Adrenal gland (tissue), 5 donors: Measurements from ENCODE around the gene KAZN.

Experiments used
- POLR2A ChIP-seq, 2 donors: fragments of 450-650 bp; IDR thresholded peaks; one replicate each; pipeline ENCODE4 v1.6.1; 2017; ENCODE audit warnings: antibody characterized with exemption in 2 of 2, mild to moderate bottlenecking in 2 of 2, moderate library complexity in 1 of 2
- TF ChIP-seq, protein P1 (sequence below), 6 experiments: fragments of 450-650 bp in 4 of 6; fragments of 200-600 bp in 2 of 6; sonication (generic) in 1 of 6; IDR thresholded peaks; 1 replicate in 5 of 6; 2 replicates in 1 of 6; pipeline versions ENCODE4 v1.5.1 to v1.8.0; 2016 to 2021; ENCODE audit warnings: antibody characterized with exemption in 6 of 6, mild to moderate bottlenecking in 2 of 6, moderate library complexity in 1 of 6
- donor health status: DM: no; HTN: no; CAD: no.

DNA sequence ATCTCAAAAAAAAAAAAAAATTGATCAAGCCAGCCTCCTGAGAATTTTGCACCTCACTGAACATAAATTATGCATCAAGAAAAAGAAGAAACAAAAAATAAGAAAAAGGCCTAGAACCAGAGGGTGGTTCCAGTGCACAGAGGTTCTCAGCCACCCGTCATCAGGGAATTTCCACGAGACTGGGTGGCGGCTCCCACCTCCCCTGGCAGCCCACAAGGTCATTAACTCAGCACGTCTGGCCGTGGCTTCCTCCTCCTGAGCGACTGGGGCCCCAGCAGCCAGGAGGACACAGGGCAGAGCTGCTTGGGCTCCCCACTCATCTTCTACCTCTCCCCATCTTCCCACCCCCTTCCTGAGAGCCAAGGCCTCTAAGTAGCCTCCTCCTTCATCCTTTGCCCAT, 539.3 kb downstream of the KAZN start:
- TF ChIP-seq, protein P1, sequence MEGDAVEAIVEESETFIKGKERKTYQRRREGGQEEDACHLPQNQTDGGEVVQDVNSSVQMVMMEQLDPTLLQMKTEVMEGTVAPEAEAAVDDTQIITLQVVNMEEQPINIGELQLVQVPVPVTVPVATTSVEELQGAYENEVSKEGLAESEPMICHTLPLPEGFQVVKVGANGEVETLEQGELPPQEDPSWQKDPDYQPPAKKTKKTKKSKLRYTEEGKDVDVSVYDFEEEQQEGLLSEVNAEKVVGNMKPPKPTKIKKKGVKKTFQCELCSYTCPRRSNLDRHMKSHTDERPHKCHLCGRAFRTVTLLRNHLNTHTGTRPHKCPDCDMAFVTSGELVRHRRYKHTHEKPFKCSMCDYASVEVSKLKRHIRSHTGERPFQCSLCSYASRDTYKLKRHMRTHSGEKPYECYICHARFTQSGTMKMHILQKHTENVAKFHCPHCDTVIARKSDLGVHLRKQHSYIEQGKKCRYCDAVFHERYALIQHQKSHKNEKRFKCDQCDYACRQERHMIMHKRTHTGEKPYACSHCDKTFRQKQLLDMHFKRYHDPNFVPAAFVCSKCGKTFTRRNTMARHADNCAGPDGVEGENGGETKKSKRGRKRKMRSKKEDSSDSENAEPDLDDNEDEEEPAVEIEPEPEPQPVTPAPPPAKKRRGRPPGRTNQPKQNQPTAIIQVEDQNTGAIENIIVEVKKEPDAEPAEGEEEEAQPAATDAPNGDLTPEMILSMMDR (IDR thresholded peaks at IDR 0.05) = no peak
- TF ChIP-seq POLR2A (IDR thresholded peaks at IDR 0.05) = no peak
